C4-2B (cell line): ENCODE results near the gene EPHA5.

Experiments used
- CTCF ChIP-seq: fragments of 450-650 bp; conservative IDR thresholded peaks from 2 replicates; pipeline ENCODE4 v1.5.1; 2017; ENCODE audit warnings: mild to moderate bottlenecking
- ZFX ChIP-seq: fragments of 450-650 bp; IDR thresholded peaks from 2 replicates; pipeline ENCODE4 v1.6.1; 2017

GRCh38 chr4:65508168-65508567 lies 162.1 kb downstream of the EPHA5 start:
- TF ChIP-seq CTCF (no peak), ZFX (no peak)
